ENCODE data around the gene ST6GALNAC5.

- no peak for TF ChIP-seq ZFP36L1 (CRISPR knock-in tag; IDR thresholded peaks at IDR 0.05)
- TF ChIP-seq SIN3A (IDR thresholded peaks at IDR 0.05; ENCODE audit: borderline replicate concordance, low read depth, low read length): no peak
- TF ChIP-seq, protein P1, sequence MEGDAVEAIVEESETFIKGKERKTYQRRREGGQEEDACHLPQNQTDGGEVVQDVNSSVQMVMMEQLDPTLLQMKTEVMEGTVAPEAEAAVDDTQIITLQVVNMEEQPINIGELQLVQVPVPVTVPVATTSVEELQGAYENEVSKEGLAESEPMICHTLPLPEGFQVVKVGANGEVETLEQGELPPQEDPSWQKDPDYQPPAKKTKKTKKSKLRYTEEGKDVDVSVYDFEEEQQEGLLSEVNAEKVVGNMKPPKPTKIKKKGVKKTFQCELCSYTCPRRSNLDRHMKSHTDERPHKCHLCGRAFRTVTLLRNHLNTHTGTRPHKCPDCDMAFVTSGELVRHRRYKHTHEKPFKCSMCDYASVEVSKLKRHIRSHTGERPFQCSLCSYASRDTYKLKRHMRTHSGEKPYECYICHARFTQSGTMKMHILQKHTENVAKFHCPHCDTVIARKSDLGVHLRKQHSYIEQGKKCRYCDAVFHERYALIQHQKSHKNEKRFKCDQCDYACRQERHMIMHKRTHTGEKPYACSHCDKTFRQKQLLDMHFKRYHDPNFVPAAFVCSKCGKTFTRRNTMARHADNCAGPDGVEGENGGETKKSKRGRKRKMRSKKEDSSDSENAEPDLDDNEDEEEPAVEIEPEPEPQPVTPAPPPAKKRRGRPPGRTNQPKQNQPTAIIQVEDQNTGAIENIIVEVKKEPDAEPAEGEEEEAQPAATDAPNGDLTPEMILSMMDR (CRISPR knock-in tag; IDR thresholded peaks at IDR 0.05): no peak
- no peak for TF ChIP-seq FOSL1 (CRISPR knock-in tag; IDR thresholded peaks at IDR 0.05; ENCODE audit: borderline replicate concordance)
- TF ChIP-seq, protein P2, sequence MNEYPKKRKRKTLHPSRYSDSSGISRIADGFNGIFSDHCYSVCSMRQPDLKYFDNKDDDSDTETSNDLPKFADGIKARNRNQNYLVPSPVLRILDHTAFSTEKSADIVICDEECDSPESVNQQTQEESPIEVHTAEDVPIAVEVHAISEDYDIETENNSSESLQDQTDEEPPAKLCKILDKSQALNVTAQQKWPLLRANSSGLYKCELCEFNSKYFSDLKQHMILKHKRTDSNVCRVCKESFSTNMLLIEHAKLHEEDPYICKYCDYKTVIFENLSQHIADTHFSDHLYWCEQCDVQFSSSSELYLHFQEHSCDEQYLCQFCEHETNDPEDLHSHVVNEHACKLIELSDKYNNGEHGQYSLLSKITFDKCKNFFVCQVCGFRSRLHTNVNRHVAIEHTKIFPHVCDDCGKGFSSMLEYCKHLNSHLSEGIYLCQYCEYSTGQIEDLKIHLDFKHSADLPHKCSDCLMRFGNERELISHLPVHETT (CRISPR knock-in tag; conservative IDR thresholded peaks at IDR 0.05): no peak
- no peak for TF ChIP-seq NR3C1 (CRISPR knock-in tag; IDR thresholded peaks at IDR 0.05)
- no peak for TF ChIP-seq CEBPB (IDR thresholded peaks at IDR 0.05; ENCODE audit: borderline replicate concordance, low read depth, low read length)
- TF ChIP-seq RBAK (CRISPR knock-in tag; IDR thresholded peaks at IDR 0.05): no peak
- TF ChIP-seq ZNF274 (CRISPR knock-in tag; IDR thresholded peaks at IDR 0.05): no peak
- TF ChIP-seq, protein P3, sequence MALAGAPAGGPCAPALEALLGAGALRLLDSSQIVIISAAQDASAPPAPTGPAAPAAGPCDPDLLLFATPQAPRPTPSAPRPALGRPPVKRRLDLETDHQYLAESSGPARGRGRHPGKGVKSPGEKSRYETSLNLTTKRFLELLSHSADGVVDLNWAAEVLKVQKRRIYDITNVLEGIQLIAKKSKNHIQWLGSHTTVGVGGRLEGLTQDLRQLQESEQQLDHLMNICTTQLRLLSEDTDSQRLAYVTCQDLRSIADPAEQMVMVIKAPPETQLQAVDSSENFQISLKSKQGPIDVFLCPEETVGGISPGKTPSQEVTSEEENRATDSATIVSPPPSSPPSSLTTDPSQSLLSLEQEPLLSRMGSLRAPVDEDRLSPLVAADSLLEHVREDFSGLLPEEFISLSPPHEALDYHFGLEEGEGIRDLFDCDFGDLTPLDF (CRISPR knock-in tag; IDR thresholded peaks at IDR 0.05): no peak
- TF ChIP-seq POLR2AphosphoS2 (IDR thresholded peaks at IDR 0.05; ENCODE audit: low read depth, low read length): no peak
- TF ChIP-seq MAFF (IDR thresholded peaks at IDR 0.05; ENCODE audit: low read depth, low read length): no peak
These were observed 81.6 kb downstream of the ST6GALNAC5 start for GRCh38 chr1:76948846-76949245.

All from HepG2 (cell line).